ENCODE results near the gene FEZ2. TPM values are rescaled to one million over a fixed set of nuclear protein-coding genes. Genes with fewer than 3 reads are reported as not detected.

Gene FEZ2
- total and polyA plus RNA-seq, 2 of the 8 experiments (the other 6 are each of a cell fraction or from before 2014, with no cell fraction given), result 7.5 to 16.4 TPM

- Histone ChIP-seq H4K20me1 (replicated peaks in 1 of 2; ENCODE audit: control insufficient read depth in 1 of 2, insufficient read depth in 2 of 2, low read length in 2 of 2) (no peaks in the 10 kb centered on the region), H3K9ac (replicated peaks in 1 of 4; ENCODE audit: extremely low read depth in 1 of 4, low read depth in 3 of 4, low read length in 3 of 4) (no peak overlapping the region), H3K14ac (ENCODE audit: insufficient read length) (no peak overlapping the region), H2AK5ac (ENCODE audit: low read depth, low read length) (no peak overlapping the region), H3K4ac (replicated peaks; ENCODE audit: insufficient read length, low read depth, low read length) (no peak overlapping the region), H2BK20ac (ENCODE audit: low read length) (no peak overlapping the region), H2BK12ac (ENCODE audit: low read depth, low read length) (no peak overlapping the region), H3K56ac (replicated peaks; ENCODE audit: insufficient read length, low read depth, low read length) (no peak overlapping the region), H3K23ac (ENCODE audit: insufficient read length) (no peak overlapping the region), H4K91ac (replicated peaks; ENCODE audit: insufficient read length, low read length) (no peak overlapping the region), H3K4me3 (ENCODE audit: extremely low read depth in 1 of 4, insufficient read depth in 2 of 4, low read depth in 3 of 4, low read length in 4 of 4) (no peak overlapping the region), H3K4me1 (replicated peaks in 1 of 4; ENCODE audit: control insufficient read depth in 3 of 4, insufficient read depth in 4 of 4, low read length in 3 of 4) (no peaks in the 10 kb centered on the region), H3K9me3 (ENCODE audit: insufficient read depth in 2 of 2, low read depth in 1 of 2, low read length in 1 of 2) (no peaks in the 10 kb centered on the region), H4K5ac (ENCODE audit: insufficient read length, low read depth, low read length) (no peak overlapping the region), H3K18ac (ENCODE audit: extremely low read depth, low read length) (no peak overlapping the region), H3K23me2 (ENCODE audit: low read depth, low read length) (no peaks in the 10 kb centered on the region), H2AFZ (ENCODE audit: low read length) (no peak overlapping the region), H3K4me2 (ENCODE audit: insufficient read depth in 1 of 2, low read depth in 2 of 2, low read length in 2 of 2) (no peak overlapping the region), H2BK120ac (replicated peaks; ENCODE audit: low read depth, low read length) (no peak overlapping the region), H3K27me3 (replicated peaks in 1 of 4; ENCODE audit: control insufficient read depth in 3 of 4, extremely low read depth in 1 of 4, insufficient read depth in 3 of 4, low read length in 3 of 4) (no peaks in the 10 kb centered on the region), H4K8ac (ENCODE audit: extremely low read depth, insufficient read depth, low read length) (no peak overlapping the region), H3K27ac (ENCODE audit: low read depth, low read length) (no peak overlapping the region), H2BK5ac (ENCODE audit: low read depth, low read length) (no peak overlapping the region), H3K79me1 (ENCODE audit: low read depth, low read length) (no peaks in the 10 kb centered on the region; the same call in 1 of the 2 replicates), H2BK15ac (ENCODE audit: low read length) (no peak overlapping the region), H3K36me3 (ENCODE audit: control insufficient read depth in 2 of 4, insufficient read depth in 4 of 4, low read length in 3 of 4) (peaks cover 0 to 35% (median 18%) of the 10 kb centered on the region in 4 experiments; a peak in 7 of 8 replicates), H3K79me2 (ENCODE audit: control insufficient read depth in 1 of 2, insufficient read depth in 2 of 2, low read length in 2 of 2) (no peaks in the 10 kb centered on the region)
- POLR2A ChIA-PET (ENCODE audit: partially characterized antibody), result interaction anchor here (0.8 to 1.3 kb wide), 2 partner anchors 13 to 41 kb away, joined by 4 to 6 read pairs; no protein-coding TSS in a partner anchor
- DNase-seq (ENCODE audit: low read depth in 1 of 2, low spot score in 2 of 2) (no peak), FAIRE-seq (no peak)
- TF ChIP-seq CHD1 (IDR thresholded peaks at IDR 0.05; ENCODE audit: low read depth, low read length) (no peak), POU5F1 (IDR thresholded peaks at IDR 0.05; ENCODE audit: low read depth, low read length) (no peak), RAD21 (IDR thresholded peaks at IDR 0.05 in 1 of 2, conservative IDR thresholded peaks at IDR 0.05 in 1 of 2; ENCODE audit: low read depth in 2 of 2, low read length in 2 of 2) (no peak), MAFK (IDR thresholded peaks at IDR 0.05; ENCODE audit: low read depth, low read length) (peak; percentile 51; the same call in 1 of the 2 replicates), RNF2 (IDR thresholded peaks at IDR 0.05; ENCODE audit: borderline replicate concordance, low read depth, low read length, missing control alignments, poor library complexity, severe bottlenecking) (no peak), HDAC6 (IDR thresholded peaks at IDR 0.05; ENCODE audit: low read depth, low read length) (no peak), SRF (IDR thresholded peaks at IDR 0.05; ENCODE audit: low read depth, low read length) (no peak)
- 95% methylated on average over 11 of the region's 11 CpGs; no CpG with 5 or more reads in 1 of the 2 experiments for WGBS, 2 experiments (ENCODE audit: extremely low coverage in 1 of 2, insufficient coverage in 1 of 2, insufficient read length in 1 of 2, insufficient replicate concordance in 2 of 2, low coverage in 1 of 2, low lambda C conversion rate in 2 of 2, missing lambda C conversion rate in 1 of 2)
- CTCF ChIA-PET (ENCODE audit: partially characterized antibody), result interaction anchor here (0.6 to 2.0 kb wide), 12 partner anchors 10 to 630 kb away, joined by 3 to 10 read pairs (median 3); no protein-coding TSS in a partner anchor
Observed at GRCh38 chr2:36540986-36541754, 56.8 kb downstream of the FEZ2 start.
